HG02642 (cell line): ENCODE results near the gene ASCC2.

Experiments
- ATAC-seq: cut with Tn5 transposase; IDR thresholded peaks from one replicate; pipeline ENCODE4 v1.9.1; 2021; ENCODE audit warnings: mild to moderate bottlenecking; ENCODE audit not compliant: unreplicated experiment, poor library complexity

Gene ASCC2

DNA sequence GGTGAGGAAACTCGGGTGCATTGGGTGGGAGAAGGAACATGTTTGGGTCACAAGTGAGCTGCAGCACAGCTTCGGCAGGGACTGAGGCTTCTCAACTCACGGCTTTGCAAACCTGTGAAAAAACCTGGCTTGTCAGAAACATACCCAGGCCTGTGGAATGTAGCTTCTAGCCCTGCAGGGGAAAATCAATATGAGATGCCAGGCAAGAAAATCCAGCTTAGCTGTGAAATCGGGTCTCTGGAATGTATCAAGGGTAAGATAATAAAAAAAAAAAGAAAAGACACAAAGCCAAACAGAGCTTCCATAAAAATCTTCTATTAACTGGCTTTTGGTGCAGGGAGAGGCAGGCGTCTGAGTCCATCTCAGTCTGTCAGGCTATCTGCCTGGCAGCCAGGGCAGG is 42.4 kb downstream of the ASCC2 start:
- ATAC-seq = no peak

DNA sequence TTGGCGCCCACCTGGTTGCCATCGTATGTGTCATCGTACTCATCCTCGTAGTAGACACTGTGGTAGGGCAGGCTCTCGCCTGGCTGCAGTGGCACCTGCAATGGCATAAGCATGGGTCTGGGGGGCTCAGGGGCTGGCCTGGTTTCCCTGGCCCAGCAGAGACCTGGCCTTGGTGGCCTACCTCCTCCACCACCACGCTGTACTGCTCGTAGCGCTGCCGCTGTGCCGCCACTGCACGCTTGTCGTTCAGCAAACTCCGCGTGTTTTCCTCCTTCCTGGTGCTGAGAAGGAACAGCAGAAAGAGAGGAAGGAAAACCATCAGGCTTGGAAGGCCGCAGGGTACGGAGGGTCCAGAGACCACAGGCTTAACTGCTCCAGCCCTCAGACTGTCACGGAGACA is 44.7 kb downstream of the ASCC2 start:
- ATAC-seq = no peak

DNA sequence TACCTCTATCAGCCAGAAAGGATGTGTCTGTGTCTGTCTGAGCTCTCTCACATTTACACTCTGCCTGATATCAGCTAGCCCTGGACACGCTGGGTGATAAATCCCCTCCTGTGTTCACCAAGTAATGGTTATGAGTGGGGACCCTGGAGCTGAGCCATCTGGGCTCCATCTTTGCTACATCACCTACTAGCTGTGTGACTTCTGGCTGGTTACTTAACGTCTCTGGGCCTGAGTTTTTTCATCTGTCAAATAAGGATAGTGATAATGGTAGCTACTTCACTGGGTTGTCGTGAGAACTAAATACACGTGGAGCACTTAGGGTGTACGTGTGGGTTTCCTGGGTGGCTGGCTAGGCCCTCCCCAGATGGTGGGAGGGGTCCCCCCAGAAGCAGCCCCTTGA is 48.0 kb downstream of the ASCC2 start:
- ATAC-seq = no peak

DNA sequence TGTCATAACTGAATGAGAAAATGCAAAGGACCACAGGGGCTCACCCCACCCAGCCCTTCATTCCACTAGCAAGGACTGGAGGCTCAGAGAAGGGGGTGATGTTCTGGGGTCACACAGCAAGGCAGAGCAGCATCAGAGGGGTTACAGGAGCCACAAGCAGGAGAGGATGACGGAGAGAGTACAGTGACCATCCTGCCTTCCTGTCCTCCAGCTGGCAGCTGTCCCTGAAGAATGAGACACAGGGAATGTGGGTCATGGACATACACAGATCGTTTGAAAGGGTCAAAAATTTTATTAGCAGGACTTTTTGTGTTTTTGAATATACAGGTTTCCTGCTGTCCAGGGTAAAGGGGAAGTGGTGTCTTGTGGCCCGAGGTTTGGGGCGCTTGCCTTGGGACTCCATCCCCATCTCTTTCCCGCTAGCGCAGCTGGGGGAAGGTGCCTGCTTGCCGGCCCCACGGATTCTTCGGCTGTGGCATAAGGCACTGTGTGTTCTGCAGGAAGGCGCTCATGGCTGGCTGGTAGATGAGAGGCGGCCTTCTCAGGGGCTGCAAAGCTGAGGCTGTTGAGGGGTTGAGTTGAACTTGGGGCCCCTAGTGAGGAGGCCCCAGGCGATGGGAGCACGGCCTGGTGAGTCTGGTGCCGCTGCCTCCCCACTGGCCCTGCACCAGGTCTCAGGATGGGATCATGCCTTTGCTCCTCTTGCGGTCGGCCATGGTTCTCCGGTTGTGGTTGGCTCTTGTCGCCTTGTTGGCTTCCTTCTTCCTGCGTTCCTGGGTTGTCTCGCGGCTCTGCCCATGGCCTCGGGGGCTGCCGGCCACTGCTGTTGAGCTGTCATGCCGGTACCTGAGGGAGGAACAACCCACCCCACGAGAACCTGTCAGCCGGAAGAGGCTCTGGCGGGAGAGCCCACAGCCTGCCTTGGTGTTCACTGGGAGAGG is 49.5 kb downstream of the ASCC2 start:
- ATAC-seq = no peak

DNA sequence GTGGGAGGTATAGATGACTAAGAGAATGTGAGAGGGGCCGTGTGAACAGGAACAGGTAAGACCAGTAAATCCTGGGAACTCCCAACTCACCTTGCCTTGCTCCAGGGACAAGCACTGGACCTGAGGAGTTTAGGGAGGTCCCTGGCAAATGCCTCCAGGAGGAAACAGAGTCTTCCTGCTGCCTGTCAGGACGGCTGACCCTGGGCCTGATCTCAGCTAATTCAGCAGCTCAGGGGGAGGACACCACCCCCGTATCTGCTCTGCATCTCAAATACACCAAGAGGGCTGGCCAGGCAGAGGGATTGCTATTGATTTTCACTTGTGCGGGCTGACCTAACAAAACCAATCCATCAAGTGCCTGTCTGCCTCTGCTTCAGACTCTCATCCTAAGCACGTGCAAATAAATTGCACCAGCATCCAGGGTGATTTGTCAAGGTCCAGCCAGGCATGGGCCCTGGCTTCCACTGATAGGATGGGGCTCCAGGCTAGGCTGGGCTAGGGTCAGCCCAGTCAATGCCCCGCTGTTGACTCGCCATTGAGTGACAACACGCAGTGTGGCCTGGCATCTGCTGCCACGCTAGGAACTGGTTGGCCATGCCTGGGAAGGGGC is 50.6 kb downstream of the ASCC2 start:
- no peak for ATAC-seq

DNA sequence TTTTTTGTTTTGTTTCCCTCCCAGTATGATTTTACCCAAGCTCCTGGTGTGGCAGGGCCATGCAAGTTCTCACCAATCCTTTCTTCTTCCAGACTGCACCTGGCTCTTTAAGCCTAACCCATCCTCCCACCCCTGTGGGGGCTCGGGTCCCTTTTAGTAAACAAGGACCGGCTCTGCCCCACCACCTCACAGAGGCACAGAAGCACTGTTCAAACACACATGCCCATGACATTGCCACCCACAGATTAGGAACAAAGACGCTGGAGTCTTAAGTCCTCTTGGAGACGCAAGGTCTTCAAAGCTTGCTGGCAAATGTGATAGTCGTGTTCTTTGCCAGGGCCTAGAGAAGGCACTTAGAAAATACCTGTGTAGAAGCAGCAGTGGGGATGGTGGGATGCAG is 52.0 kb downstream of the ASCC2 start:
- ATAC-seq = no peak

DNA sequence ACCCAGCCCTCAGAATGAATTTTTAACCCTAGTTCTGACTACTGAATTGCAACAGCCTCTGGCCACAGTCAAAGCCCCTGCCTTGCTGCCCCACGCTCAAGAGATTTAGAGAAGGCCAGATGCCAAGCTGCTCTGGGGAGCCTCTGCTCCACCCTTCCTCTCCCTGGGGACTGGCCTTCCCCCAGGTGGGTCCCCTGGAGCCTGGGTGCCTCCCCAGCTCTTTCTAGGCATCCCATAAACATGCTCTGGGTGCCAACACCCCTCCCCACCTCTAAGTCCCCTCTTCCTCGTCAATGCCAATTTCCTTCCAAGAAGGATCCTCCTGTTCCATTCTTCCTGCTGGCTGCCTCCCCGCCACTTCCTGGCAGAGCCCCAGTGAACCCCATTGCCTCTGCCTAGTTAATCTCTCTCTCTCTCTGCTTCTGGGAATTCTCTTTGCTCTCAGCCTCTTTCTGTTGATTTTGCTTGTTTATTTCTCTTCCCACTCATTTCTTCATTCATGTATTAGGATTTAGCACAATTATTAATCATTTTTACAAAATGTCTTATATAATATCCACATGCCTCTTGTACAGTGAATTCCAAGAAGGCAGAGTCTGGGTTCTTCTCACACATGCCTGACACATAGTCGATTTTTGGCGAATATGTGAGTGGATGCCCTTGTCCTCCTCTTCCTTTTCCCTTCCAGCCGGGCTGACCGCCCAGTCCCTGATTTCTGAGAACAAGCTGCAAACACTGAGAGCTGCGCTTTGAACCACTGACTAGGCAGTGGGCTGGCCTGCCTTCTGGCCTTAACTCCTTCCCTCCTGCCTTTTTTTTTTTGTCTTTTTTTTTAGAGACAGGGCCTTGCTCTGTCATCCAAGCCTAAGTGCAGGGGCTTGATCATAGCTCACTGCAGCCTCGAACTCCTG is 53.4 kb downstream of the ASCC2 start:
- ATAC-seq = no peak

DNA sequence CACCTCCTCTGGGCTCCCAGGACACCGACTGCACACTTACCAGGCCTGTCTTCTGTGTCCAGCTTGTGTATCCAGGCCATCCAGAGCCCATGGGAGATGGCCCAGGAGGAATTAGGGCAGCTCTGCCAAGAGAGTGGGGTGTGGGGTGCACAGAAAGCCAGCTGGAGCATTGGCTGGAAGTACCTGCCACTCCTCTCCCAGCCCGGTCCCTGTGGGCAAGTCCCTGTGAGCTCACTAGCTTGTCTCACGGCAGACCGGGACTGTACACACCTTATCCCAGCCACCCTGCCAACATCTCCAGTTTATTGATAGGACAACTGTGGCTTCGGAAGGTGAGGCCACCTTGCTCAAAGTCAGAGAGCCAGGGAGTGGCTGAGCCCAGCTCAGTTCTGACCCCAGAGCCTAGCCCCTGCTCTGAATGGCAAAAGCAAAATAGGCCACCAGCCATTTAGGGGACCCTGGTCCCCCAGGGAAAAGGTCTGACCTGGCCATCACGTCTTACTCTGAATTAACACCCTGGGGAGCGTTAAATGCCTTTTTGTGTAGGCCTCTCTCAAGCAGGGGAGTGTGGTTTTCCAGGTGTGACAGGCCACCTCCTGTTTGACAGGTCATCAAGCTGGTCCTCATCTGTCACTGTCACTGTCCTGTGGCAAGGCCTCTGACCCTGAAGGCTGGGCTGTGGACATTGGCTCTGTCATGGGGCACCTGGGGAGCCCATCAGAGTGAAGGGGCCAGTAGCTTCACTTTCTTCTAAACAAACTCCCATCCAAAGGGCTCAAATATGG is 55.8 kb downstream of the ASCC2 start:
- ATAC-seq = no peak

DNA sequence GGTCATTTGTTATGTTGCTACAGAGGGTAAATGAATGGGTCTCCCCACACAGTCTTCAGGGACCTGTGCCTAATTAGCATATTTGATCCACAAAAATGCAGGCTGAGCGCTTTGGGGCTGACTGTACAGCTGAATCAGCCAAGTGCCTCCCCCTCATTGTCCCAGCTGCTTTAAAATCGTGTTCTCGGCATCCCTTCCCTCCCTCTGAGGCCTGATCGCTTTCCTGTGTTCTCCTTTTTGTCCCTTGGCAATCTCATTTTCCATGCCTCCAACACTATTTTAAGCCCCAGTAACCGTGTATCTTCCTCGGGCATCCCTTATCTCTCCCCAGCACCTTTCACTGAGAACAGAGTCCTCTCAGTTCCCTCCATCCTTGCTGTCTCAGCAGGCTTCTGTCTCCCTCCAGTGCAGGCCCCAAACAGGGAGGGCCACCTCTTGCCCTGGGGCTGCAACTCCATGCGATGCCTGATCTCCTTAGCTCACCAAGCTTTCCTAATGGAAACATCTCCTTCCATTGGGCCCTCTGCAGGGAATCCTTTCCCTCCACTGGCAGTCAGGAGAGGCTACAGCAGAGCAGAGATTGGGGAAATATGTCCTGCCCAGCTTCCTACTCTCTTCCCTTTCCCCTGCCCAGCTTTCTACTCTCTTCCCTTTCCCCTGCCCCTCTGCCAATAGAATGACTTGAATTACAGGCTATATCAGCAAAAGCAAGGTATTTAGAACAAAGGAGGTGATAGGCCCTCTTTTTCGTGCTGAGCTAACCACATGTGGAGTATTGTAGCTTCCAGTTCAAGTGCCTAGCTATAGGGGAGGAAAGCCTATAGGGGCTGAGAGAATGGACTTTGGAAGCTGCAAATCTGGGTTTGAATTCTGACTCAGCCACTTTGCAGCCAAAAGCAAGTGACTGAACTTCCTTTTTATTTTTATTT is 57.1 kb downstream of the ASCC2 start:
- ATAC-seq = no peak

DNA sequence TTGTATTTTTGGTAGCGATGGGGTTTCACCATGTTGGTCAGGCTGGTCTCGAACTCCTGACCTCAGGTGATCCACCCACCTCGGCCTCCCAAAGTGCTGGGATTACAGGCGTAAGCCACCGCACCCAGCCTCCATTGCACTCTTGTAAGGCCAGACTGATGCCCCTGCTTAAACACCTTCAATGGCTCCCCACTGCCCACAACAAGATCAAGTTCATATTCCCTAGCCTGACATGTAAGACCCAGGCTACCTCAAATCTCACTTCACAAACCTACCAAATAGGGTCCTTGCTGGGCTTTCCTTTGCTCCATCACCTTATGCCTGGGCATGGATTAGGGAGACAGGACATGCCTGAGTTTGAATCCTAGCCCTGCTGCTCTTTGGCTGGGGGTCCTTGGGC is 57.9 kb downstream of the ASCC2 start:
- ATAC-seq = no peak

DNA sequence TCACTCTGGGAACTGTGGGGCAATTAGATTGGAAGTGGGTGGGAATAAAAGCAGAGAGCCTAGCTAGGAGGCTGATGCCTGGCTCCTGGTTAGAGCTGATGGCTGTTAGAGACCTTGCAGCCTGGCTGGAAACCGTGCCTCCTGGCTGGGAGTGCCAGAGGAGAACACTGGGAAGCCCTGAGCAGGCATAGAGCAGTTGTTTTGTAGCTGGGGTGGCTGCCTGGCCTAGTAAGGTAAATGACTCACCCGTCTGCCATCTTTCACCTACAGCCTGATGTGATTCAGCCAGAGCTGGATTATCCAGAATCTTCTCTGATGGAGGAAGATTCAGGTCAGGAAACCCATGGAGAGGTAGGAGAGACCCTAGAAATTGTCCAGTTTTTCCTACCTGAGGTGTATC is 64.8 kb downstream of the ASCC2 start:
- no peak for ATAC-seq

DNA sequence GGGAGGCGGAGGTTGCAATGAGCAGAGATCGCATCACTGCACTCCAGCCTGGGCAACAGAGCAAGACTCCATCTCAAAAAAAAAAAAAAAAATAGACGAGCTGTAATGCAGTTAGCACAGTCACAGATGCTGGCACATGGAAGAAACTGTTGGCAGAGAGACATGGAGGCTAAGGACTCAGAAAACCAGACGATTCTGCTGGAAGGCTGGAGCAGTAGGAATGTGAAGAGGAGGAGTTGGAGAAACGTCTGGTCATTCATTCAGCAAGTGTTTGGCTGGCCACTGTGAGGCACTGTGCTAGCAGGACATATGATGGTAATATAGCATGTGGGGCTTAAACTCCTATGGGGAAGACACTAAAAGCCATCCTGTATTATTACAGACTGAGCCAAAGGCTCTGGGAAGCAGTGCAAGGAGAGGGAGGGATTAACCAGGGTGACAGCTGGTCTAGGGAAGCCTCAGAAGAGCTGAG is 65.9 kb downstream of the ASCC2 start:
- no peak for ATAC-seq

DNA sequence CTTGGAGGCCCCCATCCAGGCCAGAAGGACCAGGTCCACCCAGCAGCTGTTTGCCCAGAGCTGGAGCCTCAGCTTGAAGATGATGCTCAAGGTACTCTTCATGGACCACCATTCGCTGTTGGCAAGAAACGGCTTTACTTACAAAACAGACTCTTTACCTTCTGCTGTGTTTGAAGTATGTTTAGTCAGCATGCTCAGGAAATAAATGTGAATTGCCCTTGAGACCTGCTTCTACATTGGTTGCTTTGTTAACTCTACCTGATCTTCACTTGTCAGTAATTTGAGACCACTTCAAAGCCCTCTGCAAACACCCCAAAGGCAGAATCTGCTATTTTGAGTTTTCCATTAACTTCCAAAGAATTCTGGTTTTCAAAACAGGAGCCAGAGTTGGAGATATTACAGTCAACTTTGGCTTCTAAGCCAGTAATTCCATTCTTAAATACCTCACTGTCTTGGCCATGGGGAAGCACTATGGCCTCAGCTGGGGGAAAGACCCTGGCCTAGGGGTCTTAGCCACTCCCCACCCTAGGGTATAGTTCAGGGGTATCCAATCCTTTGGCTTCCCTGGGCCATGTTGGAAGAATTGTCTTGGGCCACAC is 68.3 kb downstream of the ASCC2 start:
- ATAC-seq = no peak

DNA sequence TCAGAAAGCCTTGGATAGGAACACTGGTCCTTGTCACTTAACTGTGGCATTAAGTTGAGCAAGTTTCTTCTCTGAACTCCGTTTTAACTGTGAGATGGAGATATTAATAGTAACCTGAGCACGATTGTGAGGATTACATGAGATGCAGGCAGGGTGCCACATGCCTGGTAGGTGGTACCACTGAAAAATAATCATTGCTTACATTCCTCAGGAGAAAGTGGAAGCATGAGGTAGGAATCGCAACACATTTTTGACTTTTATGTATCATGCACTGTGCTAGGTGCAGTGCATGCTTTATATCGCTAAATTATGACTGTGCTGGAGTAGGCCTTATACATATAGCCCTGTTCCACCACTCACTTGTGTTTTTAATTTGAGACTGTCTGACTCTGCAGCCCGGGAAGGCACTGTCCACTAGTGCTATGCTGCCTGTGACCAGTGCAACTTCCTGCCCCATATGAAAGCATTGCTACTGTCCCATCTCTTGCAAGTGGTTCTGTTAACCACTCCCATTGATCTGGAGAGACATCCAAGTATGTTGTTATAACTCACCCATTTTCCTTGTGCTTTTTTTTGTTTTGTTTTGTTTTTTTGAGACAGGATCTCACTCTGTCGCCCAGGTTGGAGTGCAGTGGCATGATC is 69.9 kb downstream of the ASCC2 start:
- no peak for ATAC-seq

DNA sequence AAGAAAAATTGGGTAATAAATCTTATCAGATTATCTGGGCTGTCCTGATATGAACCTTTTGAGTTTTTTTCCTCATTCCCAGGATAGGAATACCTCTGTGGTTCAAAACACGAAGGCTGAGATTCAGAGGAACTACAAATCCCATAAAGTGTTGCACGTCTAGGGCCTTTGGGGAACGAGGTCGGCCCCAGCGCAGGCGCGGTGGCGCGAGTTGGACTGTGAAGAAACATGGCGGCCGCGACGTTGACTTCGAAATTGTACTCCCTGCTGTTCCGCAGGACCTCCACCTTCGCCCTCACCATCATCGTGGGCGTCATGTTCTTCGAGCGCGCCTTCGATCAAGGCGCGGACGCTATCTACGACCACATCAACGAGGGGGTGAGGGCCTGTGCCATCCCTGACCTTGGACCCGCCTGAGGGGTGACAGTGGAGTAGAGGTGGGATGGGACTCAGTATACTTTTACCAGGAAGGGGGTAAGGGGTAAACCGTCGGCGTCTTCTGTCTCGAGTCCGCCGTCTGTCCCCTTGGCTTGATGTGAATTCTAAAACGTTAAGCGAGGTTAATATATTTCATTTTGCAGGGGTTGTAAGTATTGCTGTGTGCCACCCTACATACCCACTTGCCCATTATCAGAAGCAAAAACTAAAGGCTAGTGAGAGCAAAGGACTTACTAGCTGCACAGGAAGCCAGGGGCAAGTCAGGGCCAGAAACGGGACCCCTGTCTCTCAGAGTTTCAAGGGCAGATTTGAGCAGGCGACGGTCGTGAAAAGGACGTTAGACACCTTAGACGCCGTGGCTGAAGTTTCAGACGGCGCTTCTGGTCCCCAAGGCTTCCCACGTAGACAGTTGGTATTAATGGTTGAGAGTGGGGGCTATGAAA is 70.7 kb downstream of the ASCC2 start, which contains the start of gene UQCR10:
Gene UQCR10, plus strand, starts transcription at position 199 of the 881 bp plus-strand sequence. Its CDS starts 30 bp downstream, at position 229.
- peak; percentile 76 for ATAC-seq

DNA sequence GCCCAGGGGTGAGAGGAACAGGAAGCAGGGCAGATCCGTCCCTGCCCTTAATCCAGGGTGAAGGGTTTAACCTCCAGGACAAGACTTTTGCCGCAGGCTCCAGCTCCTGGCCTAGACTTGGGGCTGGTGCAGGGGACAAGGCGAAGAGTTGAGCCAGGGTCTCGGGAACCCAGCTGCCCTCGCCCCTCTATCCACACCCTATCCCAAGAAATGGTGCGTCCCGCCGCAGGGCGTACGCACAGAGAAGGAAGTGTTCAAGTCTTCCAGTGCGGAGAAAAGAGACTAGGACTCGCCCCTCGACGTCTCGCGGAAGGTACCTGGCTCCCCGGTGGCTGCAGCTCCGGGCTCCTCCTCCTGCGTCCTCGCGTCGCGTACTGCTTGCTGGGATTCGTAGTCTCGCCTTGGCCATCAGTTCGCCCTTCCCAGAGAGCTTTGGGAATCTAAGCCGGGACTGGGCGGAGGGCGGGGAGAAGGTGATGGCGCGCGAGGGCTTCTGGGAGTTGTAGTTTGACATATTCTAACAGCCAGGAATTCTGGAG is 71.4 kb downstream of the ASCC2 start, which contains the start of gene ZMAT5:
Gene ZMAT5, minus strand, starts transcription at position 376 of the 539 bp plus-strand sequence. CDS start 18,463 bp downstream, outside the sequence.
- ATAC-seq = peak; percentile 93
